Esophagus muscularis mucosa (tissue), 3 donors: ENCODE data around the gene INTS11.

ENCODE experiments used
- CTCF ChIP-seq, 3 experiments: fragments of 200-600 bp in 2 of 3; fragments of 450-650 bp in 1 of 3; sonication (generic) in 2 of 3; IDR thresholded peaks; one replicate each; pipeline ENCODE4 v1.5.1; 2017 to 2019; ENCODE audit warnings: antibody characterized with exemption in 3 of 3, mild to moderate bottlenecking in 2 of 3, moderate library complexity in 1 of 3
- POLR2AphosphoS5 ChIP-seq, 2 donors: sonication (generic); formaldehyde crosslinking; IDR thresholded peaks; one replicate each; pipeline ENCODE4 v1.6.1; 2017; ENCODE audit warnings: antibody characterized with exemption in 2 of 2

- TF ChIP-seq POLR2AphosphoS5 (IDR thresholded peaks at IDR 0.05), result no peak
- TF ChIP-seq CTCF (IDR thresholded peaks at IDR 0.05), result no peak
Measured at GRCh38 chr1:1309251-1310108, 15.0 kb downstream of the INTS11 start.
